ENCODE results near the gene LRATD1.
"Not testable (repeated sequence)": the region's sequence is repeated elsewhere in the genome, so short reads cannot be mapped to it uniquely, and the experiment has no call there.

The LRATD1 gene

GRCh38 chr2:14632133-14632936, at the start of gene LRATD1:
TSS of gene LRATD1 (plus strand) at chr2:14632717. CDS start at chr2:14633980, 1,263 bp downstream.
- no peak for DNase-seq (ENCODE audit: low read depth in 3 of 3)

- no peak for DNase-seq (ENCODE audit: low read depth in 3 of 3)
Measured at GRCh38 chr2:14583059-14583458, 49.5 kb upstream of the LRATD1 start.

- DNase-seq (ENCODE audit: low read depth in 3 of 3), result no peak
Measured at GRCh38 chr2:14583802-14584201, 48.7 kb upstream of the LRATD1 start.

- DNase-seq (ENCODE audit: low read depth in 3 of 3), result no peak
Measured at GRCh38 chr2:14587119-14587518, 45.4 kb upstream of the LRATD1 start.

GRCh38 chr2:14601156-14601770, 31.3 kb upstream of the LRATD1 start:
- no peak for DNase-seq (ENCODE audit: low read depth in 3 of 3)

GRCh38 chr2:14602309-14602708, 30.2 kb upstream of the LRATD1 start:
- no peak for DNase-seq (ENCODE audit: low read depth in 3 of 3)

GRCh38 chr2:14603676-14604075, 28.8 kb upstream of the LRATD1 start:
- no peak for DNase-seq (ENCODE audit: low read depth in 3 of 3)

GRCh38 chr2:14608245-14608644, 24.3 kb upstream of the LRATD1 start:
- no peak for DNase-seq (ENCODE audit: low read depth in 3 of 3)

GRCh38 chr2:14614017-14614416, 18.5 kb upstream of the LRATD1 start:
- DNase-seq (ENCODE audit: low read depth in 3 of 3), result no peak

- no peak for DNase-seq (ENCODE audit: low read depth in 3 of 3)
Measured at GRCh38 chr2:14615121-14615520, 17.4 kb upstream of the LRATD1 start.

- no peak for DNase-seq (ENCODE audit: low read depth in 3 of 3)
Measured at GRCh38 chr2:14615760-14616159, 16.8 kb upstream of the LRATD1 start.

- no peak for DNase-seq (ENCODE audit: low read depth in 3 of 3)
Measured at GRCh38 chr2:14616342-14616741, 16.2 kb upstream of the LRATD1 start.

- DNase-seq (ENCODE audit: low read depth in 3 of 3), result no peak
Measured at GRCh38 chr2:14616950-14617349, 15.6 kb upstream of the LRATD1 start.

GRCh38 chr2:14619441-14619840, 13.1 kb upstream of the LRATD1 start:
- DNase-seq (ENCODE audit: low read depth in 3 of 3), result no peak

- no peak for DNase-seq (ENCODE audit: low read depth in 3 of 3)
Measured at GRCh38 chr2:14621114-14621513, 11.4 kb upstream of the LRATD1 start.

GRCh38 chr2:14621906-14622549, 10.5 kb upstream of the LRATD1 start:
- no peak for DNase-seq (ENCODE audit: low read depth in 3 of 3)

GRCh38 chr2:14622550-14622939, 10.0 kb upstream of the LRATD1 start:
- DNase-seq (ENCODE audit: low read depth in 3 of 3), result not testable (repeated sequence)

GRCh38 chr2:14623237-14623636, 9.3 kb upstream of the LRATD1 start:
- no peak for DNase-seq (ENCODE audit: low read depth in 3 of 3)

- no peak for DNase-seq (ENCODE audit: low read depth in 3 of 3)
Measured at GRCh38 chr2:14626873-14627272, 5.6 kb upstream of the LRATD1 start.

- DNase-seq (ENCODE audit: low read depth in 3 of 3), result no peak
Measured at GRCh38 chr2:14628901-14629300, 3.6 kb upstream of the LRATD1 start.

GRCh38 chr2:14631406-14632040, 994 bp upstream of the LRATD1 start:
- DNase-seq (ENCODE audit: low read depth in 3 of 3), result no peak

GRCh38 chr2:14633061-14633460, 544 bp downstream of the LRATD1 start:
- DNase-seq (ENCODE audit: low read depth in 3 of 3), result no peak

All from stimulated activated CD4-positive, alpha-beta T cell treated with anti-CD3 and anti-CD28 coated beads, TNF-alpha, amount 100 ng/mL, for 48 hours (primary cell).